Urothelium cell line (cell line): ENCODE results near the gene FXYD6.
A peak's percentile ranks its signal among the peaks of the same experiment; 100 is the strongest.

Source experiments
- DNase-seq: peaks from one replicate; pipeline ENCODE4 v3.0.0; 2011; ENCODE audit warnings: low spot score, mixed read lengths
- FAIRE-seq: peaks from 2 replicates; lab custom pipeline; 2011; peaks lifted over from hg19 to GRCh38; lab: Jason Lieb, UNC

The FXYD6 gene

GRCh38 chr11:117910941-117911655 lies 34.6 kb upstream of the FXYD6 start:
- DNase-seq, result no peak
- FAIRE-seq, result no peak

DNA sequence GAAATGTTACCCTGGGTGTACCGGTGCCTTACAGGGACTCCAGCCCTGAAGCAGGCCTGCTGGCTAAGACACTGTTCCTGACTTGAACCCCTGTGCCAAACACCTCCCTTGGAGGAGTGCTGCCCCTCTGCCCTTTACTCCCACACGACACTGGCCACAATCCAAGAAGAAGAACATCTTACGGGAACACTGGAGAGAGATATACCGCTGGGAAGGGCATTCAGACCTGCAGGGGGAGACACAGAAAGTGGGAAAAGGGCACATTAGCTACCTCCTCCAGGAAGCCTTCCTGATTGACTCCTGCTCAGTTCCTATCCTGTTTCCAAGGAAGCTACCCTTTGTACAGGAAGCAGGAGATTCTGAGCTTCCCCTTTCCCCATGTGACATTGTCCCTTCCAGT lies 34.1 kb upstream of the FXYD6 start:
- FAIRE-seq, result no peak
- no peak for DNase-seq

DNA sequence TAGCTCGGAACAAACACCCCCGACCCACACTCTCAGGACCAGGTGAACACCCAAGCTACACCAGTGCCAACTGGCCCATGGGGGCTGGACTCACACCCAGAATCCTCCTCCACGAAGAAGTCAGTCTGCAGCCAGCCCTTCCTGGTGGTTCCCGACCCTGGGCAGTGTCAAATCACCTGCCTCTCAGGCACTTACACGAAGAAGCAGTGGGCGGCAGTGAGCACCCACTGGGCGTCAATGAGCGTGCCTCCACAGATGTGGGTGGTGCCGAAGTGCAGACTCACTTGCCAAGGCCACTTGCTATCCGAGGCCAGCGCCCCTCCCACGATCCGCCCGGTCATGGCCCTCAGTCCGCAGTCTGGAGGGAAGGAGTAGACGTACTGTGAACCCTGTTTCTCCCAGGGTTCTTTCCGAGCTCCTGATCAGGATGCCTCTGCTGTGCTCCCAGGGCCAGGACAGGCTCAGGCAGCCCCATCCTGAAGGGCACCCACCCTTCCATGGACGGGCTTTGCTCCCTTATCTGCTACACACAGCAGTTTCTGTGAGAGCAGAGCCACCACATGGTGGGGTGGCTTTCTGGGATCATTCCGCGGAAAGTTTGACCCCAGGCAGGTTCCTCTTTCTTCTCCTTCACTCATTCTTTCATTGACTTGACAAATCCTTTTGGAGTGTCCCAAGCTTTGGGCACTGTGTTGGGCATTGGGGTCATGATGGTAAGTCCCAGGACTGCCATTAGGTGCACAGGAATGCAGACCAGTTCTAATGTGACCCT lies 33.3 kb upstream of the FXYD6 start:
- DNase-seq, result no peak
- no peak for FAIRE-seq

DNA sequence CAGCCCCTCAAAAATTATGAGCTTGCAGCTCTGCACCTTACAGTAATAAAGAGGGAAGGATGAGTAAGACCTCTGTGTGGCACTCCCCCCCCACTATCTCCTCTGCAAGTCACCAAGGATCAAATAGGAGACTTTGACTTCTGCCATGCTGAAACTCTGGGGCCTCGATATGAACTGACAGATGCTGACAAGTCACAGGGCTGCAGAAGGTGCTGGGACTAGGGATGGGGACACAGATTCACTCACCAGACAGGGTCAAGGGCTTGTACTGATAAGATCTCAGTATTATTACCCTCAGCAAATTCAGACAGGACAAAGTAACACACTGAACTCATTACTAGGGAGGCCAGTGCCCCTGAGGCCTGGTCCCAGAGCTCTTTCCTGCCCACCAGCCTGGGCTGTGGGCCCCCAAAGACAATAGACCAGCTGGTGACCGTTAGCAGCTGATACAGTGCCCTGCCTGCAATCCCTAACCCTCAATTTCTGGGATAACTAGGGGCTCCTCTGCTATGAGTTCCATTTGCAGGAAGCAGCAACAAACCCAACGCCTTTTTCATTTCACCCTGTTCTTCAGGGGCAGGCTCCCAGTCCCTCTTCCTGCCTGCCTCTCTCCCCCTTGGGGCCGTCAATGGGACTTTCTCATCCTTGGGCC lies 32.6 kb upstream of the FXYD6 start:
- no peak for DNase-seq
- FAIRE-seq, result no peak

DNA sequence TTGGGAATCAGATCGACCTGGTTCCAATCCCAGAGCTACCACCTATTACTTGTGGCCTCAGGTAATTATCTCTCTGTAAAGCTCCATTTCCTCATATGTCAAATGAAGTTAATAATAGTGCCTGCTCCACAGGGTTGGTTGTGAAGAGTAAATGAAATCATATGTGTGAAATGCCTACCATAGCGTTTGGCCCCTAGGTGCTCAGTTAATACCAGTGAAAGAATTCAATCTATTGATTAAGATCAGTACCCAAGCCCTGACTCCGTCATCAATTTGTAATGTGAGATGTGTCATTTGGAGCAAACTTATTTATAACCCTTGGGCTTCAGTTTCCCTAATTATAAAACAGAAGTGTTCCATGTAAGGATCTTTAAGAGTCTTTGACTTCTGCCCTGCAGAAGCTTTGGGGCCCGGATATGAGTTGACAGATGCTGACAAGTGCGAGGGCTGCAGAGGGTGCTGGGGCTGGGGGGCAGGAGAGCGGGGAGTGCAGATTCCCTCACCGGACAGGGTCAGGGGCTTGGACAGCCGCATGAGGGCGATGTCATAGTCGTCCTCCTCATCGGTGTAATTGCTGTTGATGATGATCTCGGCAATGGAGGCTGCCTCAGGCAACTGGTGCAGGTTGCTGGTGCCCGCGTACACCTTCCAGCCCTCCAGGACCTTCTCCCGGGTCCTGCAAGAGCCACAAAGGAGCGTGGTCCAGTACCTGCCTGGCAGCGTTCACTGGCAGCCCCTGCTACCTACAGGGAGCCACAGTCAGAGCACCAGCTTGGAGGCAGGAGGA lies 31.8 kb upstream of the FXYD6 start:
- DNase-seq, result no peak
- FAIRE-seq, result no peak

DNA sequence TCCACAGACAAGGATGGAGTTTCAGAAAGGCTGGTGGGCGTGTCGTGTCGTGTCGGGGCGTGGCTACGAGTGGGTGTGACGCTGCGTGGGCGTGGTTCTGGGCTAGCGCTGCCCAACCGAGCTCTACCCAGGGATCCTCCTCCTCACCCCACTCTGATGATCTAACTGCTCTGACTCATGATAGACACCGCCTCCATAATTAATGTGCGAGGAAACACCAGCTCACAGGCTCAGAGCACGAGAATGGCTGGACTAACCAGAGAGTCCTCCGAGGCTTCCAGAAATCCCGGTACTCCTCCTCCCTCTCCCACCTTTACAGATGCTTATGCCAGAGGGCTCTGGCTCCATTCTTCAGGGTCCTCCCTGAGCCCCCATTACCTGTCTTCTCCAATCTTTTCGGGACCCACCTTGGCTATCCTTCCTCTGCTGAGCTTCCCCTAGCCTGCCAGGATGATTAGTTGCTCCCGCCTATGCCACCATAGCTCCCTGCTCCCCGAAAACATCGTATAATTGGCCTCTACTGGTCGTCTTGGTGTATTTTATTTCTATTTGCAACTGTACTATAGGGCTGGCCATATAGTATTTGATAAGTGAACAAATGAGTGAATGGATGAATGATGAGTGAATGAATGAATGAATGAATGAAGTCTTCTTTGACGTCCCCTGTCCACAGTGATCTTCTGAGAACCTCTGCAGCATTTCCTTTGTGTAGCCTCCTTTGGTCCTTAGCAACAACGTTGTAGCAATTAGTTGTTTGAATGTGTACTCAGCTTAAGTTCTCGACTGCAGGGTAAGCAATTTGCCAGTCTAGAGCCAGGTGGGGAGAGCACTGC lies 31.0 kb upstream of the FXYD6 start:
- DNase-seq (peak; percentile 92), FAIRE-seq (peak; percentile 69)

DNA sequence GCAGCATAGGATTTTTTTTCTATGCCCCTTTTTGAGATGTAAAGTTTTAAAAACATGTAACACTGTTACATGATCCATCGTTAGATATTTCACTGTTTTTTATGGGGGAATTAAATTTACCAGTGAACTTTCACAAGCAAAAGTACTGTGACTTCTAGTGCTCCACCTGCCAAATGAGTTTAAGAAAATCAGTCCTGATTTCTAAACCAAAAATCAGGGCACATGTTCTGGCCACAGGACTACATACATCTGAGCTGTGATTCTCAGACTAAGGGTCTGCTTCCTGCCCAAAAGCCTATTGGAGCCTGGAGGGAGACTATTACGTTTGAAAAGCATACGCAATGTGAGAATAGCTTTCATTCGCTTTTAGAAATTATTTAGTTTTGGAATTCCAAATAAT lies 30.3 kb upstream of the FXYD6 start:
- FAIRE-seq (no peak), DNase-seq (no peak)

DNA sequence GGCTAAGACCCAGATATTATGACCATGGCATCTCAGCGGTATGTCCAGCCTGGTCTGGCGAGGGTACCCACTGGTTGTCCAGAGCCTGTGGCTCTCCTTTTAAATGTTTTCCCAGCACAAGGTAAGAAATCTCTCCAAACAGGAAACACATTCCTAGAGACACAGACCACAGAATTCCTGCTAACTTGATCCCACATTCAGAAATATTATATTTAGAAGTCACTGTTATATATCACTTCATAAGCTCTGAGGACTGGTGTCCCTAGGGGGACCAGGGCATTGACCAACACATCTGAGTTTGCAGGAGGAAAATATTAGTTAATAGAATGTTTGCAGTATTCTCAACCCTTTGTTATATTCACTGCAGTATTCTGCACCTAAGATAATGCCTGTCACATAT lies 29.7 kb upstream of the FXYD6 start:
- FAIRE-seq (no peak), DNase-seq (no peak)

GRCh38 chr11:117905524-117905923 lies 29.1 kb upstream of the FXYD6 start:
- FAIRE-seq (no peak), DNase-seq (no peak)

DNA sequence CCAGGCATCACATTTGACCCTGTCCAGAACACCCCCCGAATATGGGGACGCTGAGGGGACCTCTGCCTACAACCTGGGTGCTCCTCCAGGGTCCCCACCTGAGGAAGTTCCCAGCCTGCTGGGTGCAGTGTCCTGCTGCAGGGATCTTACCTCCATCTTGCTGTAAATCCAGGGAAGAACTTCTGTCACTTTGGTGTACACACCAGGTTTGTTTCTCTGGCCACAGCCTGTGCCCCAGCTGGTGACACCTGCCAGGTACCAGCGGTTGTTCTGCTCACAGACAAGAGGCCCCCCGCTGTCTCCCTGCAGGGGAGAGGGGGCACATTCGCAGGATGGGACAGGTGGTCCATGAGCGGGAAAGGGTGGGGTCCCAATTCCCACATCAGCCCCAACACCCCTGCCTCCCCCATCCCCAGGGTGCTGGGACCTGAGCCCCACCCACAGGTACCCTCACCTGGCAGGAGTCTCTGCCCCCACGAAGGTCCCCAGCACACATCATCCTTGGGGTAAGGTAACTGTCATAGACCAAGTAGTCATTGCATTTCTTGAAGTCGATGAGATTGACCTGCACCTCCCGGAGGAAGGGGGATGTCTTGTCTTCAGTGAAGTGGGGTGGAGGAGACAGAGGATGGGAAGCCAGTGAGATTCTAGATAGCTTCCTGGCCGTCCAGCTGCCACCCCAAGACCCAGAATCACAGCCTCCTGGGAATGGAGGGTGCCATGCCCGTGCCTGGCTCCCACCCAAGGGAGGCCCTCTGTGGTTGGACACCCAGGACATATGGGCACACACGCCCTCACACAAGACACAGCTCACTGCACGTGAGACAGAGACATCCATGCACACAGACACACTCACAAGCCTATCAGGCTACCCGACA lies 27.3 kb upstream of the FXYD6 start:
- no peak for FAIRE-seq
- DNase-seq, result no peak

DNA sequence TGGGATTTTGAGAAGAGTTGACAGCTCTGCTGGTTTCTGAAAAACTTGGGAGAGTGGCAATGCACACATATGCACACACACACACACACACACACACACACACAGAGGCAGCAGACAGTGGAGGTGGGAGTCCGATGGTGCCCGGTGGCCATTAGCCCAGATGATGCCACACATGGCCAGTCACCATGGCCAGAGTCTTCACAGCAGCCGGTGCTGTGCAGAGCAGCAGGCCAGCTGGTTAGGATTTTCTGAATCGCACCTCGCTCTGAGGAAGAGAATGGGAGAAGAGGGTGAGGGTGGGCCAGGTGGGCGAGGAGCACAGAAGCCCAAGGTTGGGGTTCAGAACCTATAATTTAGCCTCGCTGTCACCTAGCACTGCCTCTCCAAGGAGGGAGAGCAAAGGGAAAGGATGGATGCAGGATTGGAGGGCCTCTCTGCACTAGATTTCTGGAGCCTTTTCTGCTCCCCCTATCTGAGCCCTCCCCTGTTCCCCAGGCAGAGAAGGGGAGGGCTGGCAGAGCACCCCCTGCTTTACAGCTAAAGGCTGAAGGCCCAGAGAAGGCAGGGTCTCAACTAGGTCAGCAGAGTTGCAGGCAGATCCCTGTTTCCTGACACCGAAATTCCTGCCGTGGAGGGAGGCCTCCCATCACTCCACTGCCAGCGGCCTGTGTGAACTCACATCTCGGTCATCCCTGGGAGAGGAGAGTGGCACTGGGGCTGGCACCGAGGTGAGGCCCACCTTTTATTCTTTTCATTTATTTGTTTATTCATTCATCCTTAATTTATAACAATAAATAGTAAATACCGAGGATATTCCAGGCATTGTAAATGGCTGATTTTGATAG lies 25.8 kb upstream of the FXYD6 start:
- FAIRE-seq, result no peak
- no peak for DNase-seq

GRCh38 chr11:117901601-117902000 lies 25.1 kb upstream of the FXYD6 start:
- FAIRE-seq (no peak), DNase-seq (no peak)

DNA sequence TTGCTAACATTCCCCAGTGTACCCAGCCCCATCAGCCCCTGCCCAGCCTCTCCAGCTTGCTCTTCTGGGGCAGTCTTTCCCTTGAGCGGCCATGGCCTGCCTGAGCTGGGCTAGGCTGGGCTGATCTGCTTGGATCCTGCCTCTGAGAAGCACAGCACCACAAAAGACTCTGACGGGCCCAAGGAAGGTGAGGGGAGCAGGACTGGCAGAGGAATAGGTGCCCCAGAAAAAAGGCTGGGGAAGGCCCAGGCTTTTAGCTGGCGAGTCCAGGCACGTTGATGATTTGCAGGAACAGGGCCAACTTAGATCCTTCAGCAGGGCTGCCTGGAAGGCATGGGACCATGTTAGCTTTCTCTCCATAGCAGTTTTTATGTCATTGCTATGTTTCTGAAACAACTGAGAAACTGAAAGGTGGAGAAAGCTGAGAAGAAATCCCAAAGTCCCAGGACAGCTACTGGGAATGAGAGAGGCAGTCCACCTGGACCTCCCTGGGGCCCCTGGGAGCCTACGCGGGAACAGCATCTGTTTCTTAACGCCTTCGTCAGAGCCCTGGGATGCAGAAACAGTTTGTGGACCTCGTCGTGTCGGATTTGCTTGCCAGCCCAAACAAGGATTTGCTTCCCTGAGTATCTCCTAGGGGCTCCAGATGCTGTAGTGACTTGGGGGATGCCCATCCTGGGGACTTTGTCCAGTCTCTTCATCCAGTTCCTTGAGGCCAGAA lies 24.4 kb upstream of the FXYD6 start:
- no peak for DNase-seq
- no peak for FAIRE-seq

DNA sequence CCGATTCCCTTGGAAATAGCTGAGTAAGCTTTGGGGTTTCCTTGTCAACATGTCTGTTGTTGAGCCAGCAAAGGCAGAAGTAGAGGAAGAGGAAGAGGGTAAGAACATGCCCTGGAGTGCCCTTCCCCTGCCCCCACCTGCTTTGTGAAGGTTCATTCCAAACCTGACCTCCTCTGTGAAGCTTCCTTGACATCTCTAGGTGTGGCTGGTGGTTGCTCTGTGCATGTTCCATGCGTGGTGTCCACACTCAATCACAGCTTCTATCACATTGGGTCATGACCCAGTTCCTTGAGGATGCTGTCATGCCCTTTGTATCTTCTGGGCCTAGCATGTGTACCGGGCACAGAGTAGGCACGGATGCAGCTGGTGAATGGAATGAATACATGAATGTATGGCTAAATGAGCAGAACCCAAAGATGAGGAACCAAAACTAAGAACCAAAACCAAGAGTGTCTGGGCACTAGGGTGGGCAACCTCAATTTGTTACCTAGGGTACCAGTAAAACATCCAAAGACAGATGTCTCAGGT lies 23.7 kb upstream of the FXYD6 start:
- DNase-seq (no peak), FAIRE-seq (no peak)

DNA sequence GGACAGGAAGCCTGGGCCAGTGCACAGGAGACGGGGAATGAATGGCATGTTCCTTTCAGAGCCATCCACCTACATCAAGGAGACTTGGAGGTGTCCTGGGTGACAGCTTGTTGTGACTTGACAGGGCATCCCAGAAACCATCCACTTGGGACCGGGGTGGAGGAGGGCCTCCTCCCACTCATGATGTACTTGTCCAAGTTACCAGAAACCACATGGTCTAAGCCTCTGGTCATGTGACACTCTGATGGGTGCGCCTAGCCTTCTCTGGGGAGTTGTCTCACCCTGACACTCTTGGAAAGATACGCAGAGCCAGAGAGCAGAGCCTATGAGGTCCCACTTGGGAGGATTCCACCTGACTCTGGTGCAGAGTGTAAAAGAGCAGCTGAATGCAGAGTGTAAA lies 21.6 kb upstream of the FXYD6 start:
- FAIRE-seq, result no peak
- no peak for DNase-seq

GRCh38 chr11:117892651-117893050 lies 16.2 kb upstream of the FXYD6 start:
- FAIRE-seq (no peak), DNase-seq (no peak)

DNA sequence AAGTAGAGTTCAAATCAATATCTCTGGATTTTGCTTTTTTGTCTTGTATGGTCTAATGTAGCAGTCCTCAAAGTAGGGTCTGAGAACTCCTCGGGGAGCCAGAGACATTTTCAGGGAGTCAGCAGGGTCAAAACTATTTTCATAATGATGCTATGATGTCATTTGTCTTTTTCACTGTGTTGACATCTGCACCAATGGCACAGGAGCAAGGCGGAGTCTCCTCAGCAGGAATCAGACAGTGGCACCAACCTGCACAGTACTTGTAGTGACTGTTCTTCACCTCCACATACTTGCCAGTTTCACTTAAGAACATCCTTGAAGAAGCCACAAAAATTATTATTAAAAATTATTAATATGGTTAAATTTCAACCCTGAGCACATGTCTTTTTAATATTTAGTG lies 14.9 kb upstream of the FXYD6 start:
- no peak for FAIRE-seq
- DNase-seq, result no peak

- DNase-seq, result no peak
- FAIRE-seq, result no peak
These were observed 11.7 kb upstream of the FXYD6 start for GRCh38 chr11:117888139-117888566.
